H9 (cell line): ENCODE data around the gene BUB1. TPM values are rescaled to one million over a fixed set of nuclear protein-coding genes. Genes with fewer than 3 reads are reported as not detected.

ENCODE experiments used
- DNase-seq: peaks from one replicate; pipeline ENCODE4 v3.0.0-alpha.2; 2017
- H2AFZ ChIP-seq: one replicate; pipeline ENCODE4 v1.6.1; 2013; ENCODE audit warnings: mild to moderate bottlenecking, low read length, control low read depth, moderate library complexity
- H2AK5ac ChIP-seq: 2 replicates; pipeline ENCODE4 v1.6.1; 2013; ENCODE audit warnings: low read length, control low read depth, mixed read lengths; ENCODE audit not compliant: insufficient read length
- H2BK120ac ChIP-seq: one replicate; pipeline ENCODE4 v1.6.1; 2013; ENCODE audit warnings: low read depth, mild to moderate bottlenecking, low read length, control low read depth, inconsistent platforms; ENCODE audit not compliant: poor library complexity, severe bottlenecking
- H2BK12ac ChIP-seq: 2 replicates; pipeline ENCODE4 v1.6.1; 2013; ENCODE audit warnings: low read length, control low read depth, mixed read lengths, low read depth; ENCODE audit not compliant: insufficient read length
- H2BK15ac ChIP-seq: 2 replicates; pipeline ENCODE4 v1.6.1; 2013; ENCODE audit warnings: low read depth, low read length, control low read depth
- H2BK20ac ChIP-seq: one replicate; pipeline ENCODE4 v1.6.1; 2013; ENCODE audit warnings: low read depth, mild to moderate bottlenecking, low read length, control low read depth, inconsistent platforms; ENCODE audit not compliant: poor library complexity, severe bottlenecking
- H2BK5ac ChIP-seq: 2 replicates; pipeline ENCODE4 v1.6.1; 2013; ENCODE audit warnings: low read length, control low read depth, mixed read lengths; ENCODE audit not compliant: insufficient read length
- H3K14ac ChIP-seq: 2 replicates; pipeline ENCODE4 v1.6.1; 2013; ENCODE audit warnings: low read length, control low read depth; ENCODE audit not compliant: insufficient read depth
- H3K18ac ChIP-seq: 2 replicates; pipeline ENCODE4 v1.6.1; 2013; ENCODE audit warnings: low read depth, mild to moderate bottlenecking, mixed read lengths, low read length, control low read depth; ENCODE audit not compliant: insufficient read length
- H3K23ac ChIP-seq: 2 replicates; pipeline ENCODE4 v1.6.1; 2013; ENCODE audit warnings: low read length, control low read depth, mixed read lengths, low read depth; ENCODE audit not compliant: insufficient read length
- H3K23me2 ChIP-seq: 2 replicates; pipeline ENCODE4 v1.6.1; 2013; ENCODE audit warnings: low read depth, mild to moderate bottlenecking, mixed read lengths, low read length, control low read depth; ENCODE audit not compliant: insufficient read length, poor library complexity, severe bottlenecking
- H3K27ac ChIP-seq: 2 replicates; pipeline ENCODE4 v1.5.1; 2013; ENCODE audit warnings: low read length, control low read depth, mixed read lengths, low read depth; ENCODE audit not compliant: insufficient read length
- H3K27me3 ChIP-seq: 2 replicates; pipeline ENCODE4 v1.6.1; 2013; ENCODE audit warnings: low read length, control low read depth, inconsistent platforms; ENCODE audit not compliant: insufficient read depth
- H3K4ac ChIP-seq: 2 replicates; pipeline ENCODE4 v1.6.1; 2013; ENCODE audit warnings: low read depth, mild to moderate bottlenecking, control low read depth, inconsistent platforms, low read length, moderate library complexity
- H3K4me1 ChIP-seq: 2 replicates; pipeline ENCODE4 v1.6.1; 2013; ENCODE audit warnings: low read length, control low read depth, inconsistent platforms; ENCODE audit not compliant: insufficient read depth
- H3K4me2 ChIP-seq: 2 replicates; pipeline ENCODE4 v1.6.1; 2013; ENCODE audit warnings: low read length, control low read depth, mixed read lengths; ENCODE audit not compliant: insufficient read length, insufficient read depth
- H3K56ac ChIP-seq: 2 replicates; pipeline ENCODE4 v1.6.1; 2013; ENCODE audit warnings: low read depth, mild to moderate bottlenecking, mixed read lengths, low read length, control low read depth; ENCODE audit not compliant: insufficient read length
- H3K79me1 ChIP-seq: 2 replicates; pipeline ENCODE4 v1.6.1; 2013; ENCODE audit warnings: low read depth, mild to moderate bottlenecking, moderate library complexity, low read length, control low read depth, inconsistent platforms; ENCODE audit not compliant: insufficient read depth, poor library complexity, severe bottlenecking
- H3K79me2 ChIP-seq: 2 replicates; pipeline ENCODE4 v1.6.1; 2013; ENCODE audit warnings: low read length, control low read depth, inconsistent platforms; ENCODE audit not compliant: insufficient read depth
- H3K9ac ChIP-seq: 2 replicates; pipeline ENCODE4 v1.6.1; 2013; ENCODE audit warnings: low read length, control low read depth, mixed read lengths; ENCODE audit not compliant: insufficient read length; ENCODE audit errors: extremely low read depth
- H3K9me3 ChIP-seq: one replicate; pipeline ENCODE4 v1.6.1; 2013; ENCODE audit warnings: low read depth, low read length, inconsistent platforms; ENCODE audit not compliant: control insufficient read depth
- H3T11ph ChIP-seq: one replicate; pipeline ENCODE4 v1.6.1; 2013; ENCODE audit warnings: mild to moderate bottlenecking, low read length, control low read depth, inconsistent platforms
- H4K20me1 ChIP-seq: one replicate; pipeline ENCODE4 v1.6.1; 2013; ENCODE audit not compliant: control insufficient read depth, insufficient read length, insufficient read depth
- H4K5ac ChIP-seq: 2 replicates; pipeline ENCODE4 v1.6.1; 2013; ENCODE audit warnings: low read depth, mild to moderate bottlenecking, mixed read lengths, low read length, control low read depth; ENCODE audit not compliant: insufficient read length
- H4K8ac ChIP-seq: replicated peaks from 2 replicates; pipeline ENCODE4 v1.6.1; 2013; ENCODE audit warnings: low read length, control low read depth, mixed read lengths, low read depth; ENCODE audit not compliant: insufficient read length
- H4K91ac ChIP-seq: 2 replicates; pipeline ENCODE4 v1.6.1; 2013; ENCODE audit warnings: low read depth, mild to moderate bottlenecking, moderate library complexity, mixed read lengths, low read length, control low read depth; ENCODE audit not compliant: insufficient read length
- H3K27ac Mint-ChIP-seq, 3 experiments: 2 replicates in 2 of 3; 3 replicates in 1 of 3; pipeline ENCODE4 v1.8.0; 2020 to 2021; ENCODE audit warnings: mixed read lengths in 3 of 3, mild to moderate bottlenecking in 1 of 3, moderate library complexity in 1 of 3
- H3K27me3 Mint-ChIP-seq: 2 replicates; pipeline ENCODE4 v1.8.0; 2021; ENCODE audit warnings: low read depth, mild to moderate bottlenecking, moderate library complexity, mixed read lengths
- H3K36me3 Mint-ChIP-seq, 3 experiments: 2 replicates in 2 of 3; 3 replicates in 1 of 3; pipeline ENCODE4 v1.8.0; 2020 to 2021; ENCODE audit warnings: low read depth in 3 of 3, mixed read lengths in 3 of 3; ENCODE audit not compliant: insufficient read depth in 1 of 3
- H3K4me1 Mint-ChIP-seq, 2 experiments: 2 replicates each; pipeline ENCODE4 v1.8.0; 2020; ENCODE audit warnings: mixed read lengths in 2 of 2
- H3K4me3 Mint-ChIP-seq, 2 experiments: 2 replicates in 1 of 2; 3 replicates in 1 of 2; pipeline ENCODE4 v1.8.0; 2020 to 2021; ENCODE audit warnings: mild to moderate bottlenecking in 2 of 2, mixed read lengths in 2 of 2, moderate library complexity in 1 of 2
- H3K9me3 Mint-ChIP-seq, 2 experiments: 2 replicates in 1 of 2; 3 replicates in 1 of 2; pipeline ENCODE4 v1.8.0; 2020; ENCODE audit warnings: mild to moderate bottlenecking in 2 of 2, mixed read lengths in 2 of 2, moderate library complexity in 1 of 2
- CTCF ChIP-seq: fragments of 200-600 bp; sonication (generic); conservative IDR thresholded peaks from 3 replicates; pipeline ENCODE4 v1.8.0; 2021; ENCODE audit warnings: antibody characterized with exemption, mild to moderate bottlenecking
- WGBS: extraction: QIAGEN DNeasy Blood & Tissue Kit; methylation state at CpG from one replicate; pipeline ENCODE4 v1.1.7; 2013; ENCODE audit warnings: missing lambda C conversion rate, low lambda C conversion rate, mixed read lengths; ENCODE audit not compliant: insufficient read length; ENCODE audit errors: extremely low coverage; 5-methylcytosine and 5-hydroxymethylcytosine counted together
- total RNA-seq: library from RNA; stranded (reverse); gene quantifications from 2 replicates; pipeline ENCODE4 v1.2.1, GENCODE V29; 2021

BUB1 gene
- total RNA-seq, 1 experiment from 2014 or later = 144 TPM

GRCh38 chr2:110714452-110715224 is 36.8 kb upstream of the BUB1 start:
- no peaks in the 10 kb centered on the region for H3K27me3 ChIP-seq
- H2AK5ac ChIP-seq = no peak overlapping the region
- no peak overlapping the region for H3K27ac Mint-ChIP-seq
- H3K4ac ChIP-seq = no peak overlapping the region
- H3K9me3 ChIP-seq = no peaks in the 10 kb centered on the region
- H3K14ac ChIP-seq = no peak overlapping the region
- no peak for TF ChIP-seq CTCF
- no peaks in the 10 kb centered on the region for H3K4me1 ChIP-seq
- DNase-seq = no peak
- H2AFZ ChIP-seq = no peak overlapping the region
- H3K4me1 Mint-ChIP-seq = peaks cover 0 to 9% of the 10 kb centered on the region in 2 experiments; a peak in 1 of 4 replicates
- no peak overlapping the region for H4K8ac ChIP-seq
- no peak overlapping the region for H3K23ac ChIP-seq
- no peak overlapping the region for H3K27ac ChIP-seq
- H4K5ac ChIP-seq = no peak overlapping the region
- no peaks in the 10 kb centered on the region for H3K79me2 ChIP-seq
- no peaks in the 10 kb centered on the region for H3K79me1 ChIP-seq
- no peak overlapping the region for H2BK12ac ChIP-seq
- no peaks in the 10 kb centered on the region for H3K36me3 Mint-ChIP-seq
- no CpG with 5 or more reads among the region's 6 CpGs for WGBS
- H3K4me3 Mint-ChIP-seq = no peak overlapping the region
- H3T11ph ChIP-seq = no peak overlapping the region
- no peak overlapping the region for H2BK20ac ChIP-seq
- no peaks in the 10 kb centered on the region for H4K20me1 ChIP-seq
- no peak overlapping the region for H3K9ac ChIP-seq
- H3K9me3 Mint-ChIP-seq = no peaks in the 10 kb centered on the region
- no peak overlapping the region for H4K91ac ChIP-seq
- H2BK120ac ChIP-seq = no peak overlapping the region
- no peak overlapping the region for H2BK15ac ChIP-seq
- H3K18ac ChIP-seq = no peak overlapping the region
- H3K56ac ChIP-seq = no peak overlapping the region
- peaks cover 7% of the 10 kb centered on the region for H3K27me3 Mint-ChIP-seq
- H3K23me2 ChIP-seq = no peaks in the 10 kb centered on the region
- no peak overlapping the region for H3K4me2 ChIP-seq
- no peak overlapping the region for H2BK5ac ChIP-seq
